Tibial nerve (tissue), 4 donors: Measurements from ENCODE around the gene LDHB. TPM values are rescaled to one million over a fixed set of nuclear protein-coding genes. Genes with fewer than 3 reads are reported as not detected.

Source experiments
- DNase-seq, 2 donors: peaks; one replicate each; pipeline ENCODE4 v3.0.0-alpha.2; 2019; ENCODE audit warnings: low spot score in 2 of 2
- H3K27ac ChIP-seq, 4 donors: fragments of 200-600 bp; sonication (generic) in 3 of 4; one replicate each; pipeline ENCODE4 v1.5.1; 2017 to 2019; ENCODE audit warnings: mild to moderate bottlenecking in 1 of 4
- H3K27me3 ChIP-seq, 2 donors: fragments of 200-600 bp; sonication (generic) in 1 of 2; one replicate each; pipeline versions ENCODE4 v1.5.1 to v1.6.0; 2017 to 2019
- H3K36me3 ChIP-seq, 3 donors: fragments of 200-600 bp; sonication (generic); one replicate each; pipeline ENCODE4 v1.5.1; 2018 to 2019
- H3K4me1 ChIP-seq, 4 donors: fragments of 200-600 bp; sonication (generic) in 3 of 4; one replicate each; pipeline ENCODE4 v1.5.1; 2017 to 2019
- H3K4me3 ChIP-seq, 4 donors: fragments of 200-600 bp; sonication (generic) in 3 of 4; one replicate each; pipeline ENCODE4 v1.5.1; 2017 to 2019; ENCODE audit warnings: mild to moderate bottlenecking in 1 of 4, moderate library complexity in 1 of 4
- H3K9me3 ChIP-seq, 4 donors: fragments of 200-600 bp; sonication (generic) in 3 of 4; one replicate each; pipeline ENCODE4 v1.5.1; 2017 to 2019
- CTCF ChIP-seq, 5 experiments: fragments of 200-600 bp in 3 of 5; fragments of 450-650 bp in 2 of 5; sonication (generic) in 3 of 5; IDR thresholded peaks; one replicate each; pipeline ENCODE4 v1.5.1; 2016 to 2019; ENCODE audit warnings: antibody characterized with exemption in 5 of 5, mild to moderate bottlenecking in 3 of 5, moderate library complexity in 2 of 5
- EP300 ChIP-seq, 2 donors: sonication (generic); formaldehyde crosslinking; IDR thresholded peaks; one replicate each; pipeline ENCODE4 v1.6.1; 2017; ENCODE audit warnings: antibody characterized with exemption in 2 of 2, mild to moderate bottlenecking in 1 of 2
- POLR2A ChIP-seq, 2 donors: fragments of 450-650 bp; IDR thresholded peaks; one replicate each; pipeline ENCODE4 v1.6.1; 2017; ENCODE audit warnings: antibody characterized with exemption in 2 of 2, mild to moderate bottlenecking in 2 of 2, moderate library complexity in 2 of 2
- WGBS, 2 donors: methylation state at CpG; one replicate each; pipeline ENCODE4 v1.1.5; 2018; 5-methylcytosine and 5-hydroxymethylcytosine counted together
- total RNA-seq, 4 donors: library from RNA; depleted of rRNA; stranded (reverse); fragments of >200 nt; gene quantifications; one replicate each; pipeline ENCODE4 v1.1.0, GENCODE V29; 2016

The LDHB gene
- total RNA-seq, 4 donors from 2014 or later, result 214 to 283 (median 247) TPM

GRCh38 chr12:21618566-21618965 is 39.1 kb downstream of the LDHB start:
- Histone ChIP-seq H3K4me1 (peaks cover 0 to 8% (median 4%) of the 10 kb centered on the region in 4 donors), H3K27ac (no peak overlapping the region), H3K9me3 (peaks cover 0 to 6% (median 0%) of the 10 kb centered on the region in 4 donors), H3K36me3 (no peaks in the 10 kb centered on the region), H3K4me3 (no peak overlapping the region), H3K27me3 (no peaks in the 10 kb centered on the region)
- DNase-seq, result no peak
- TF ChIP-seq CTCF (IDR thresholded peaks at IDR 0.05) (no peak), EP300 (IDR thresholded peaks at IDR 0.05) (no peak), POLR2A (IDR thresholded peaks at IDR 0.05) (no peak)

- Histone ChIP-seq H3K9me3 (peaks cover 0 to 6% (median 0%) of the 10 kb centered on the region in 4 donors), H3K4me3 (no peak overlapping the region), H3K36me3 (no peaks in the 10 kb centered on the region), H3K27me3 (no peaks in the 10 kb centered on the region), H3K4me1 (peaks cover 0 to 8% (median 4%) of the 10 kb centered on the region in 4 donors), H3K27ac (no peak overlapping the region)
- no peak for DNase-seq
- WGBS, 2 donors, result 91 to 92% methylated on average over 3 of the region's 3 CpGs
- TF ChIP-seq POLR2A (IDR thresholded peaks at IDR 0.05) (no peak), CTCF (IDR thresholded peaks at IDR 0.05) (no peak), EP300 (IDR thresholded peaks at IDR 0.05) (no peak)
Observed at GRCh38 chr12:21617030-21617429, 40.6 kb downstream of the LDHB start.

- Histone ChIP-seq H3K4me3 (no peak overlapping the region), H3K4me1 (peaks cover 0 to 8% (median 4%) of the 10 kb centered on the region in 4 donors), H3K27me3 (no peaks in the 10 kb centered on the region), H3K36me3 (no peaks in the 10 kb centered on the region), H3K9me3 (no peaks in the 10 kb centered on the region), H3K27ac (no peak overlapping the region)
- TF ChIP-seq CTCF (IDR thresholded peaks at IDR 0.05) (no peak), EP300 (IDR thresholded peaks at IDR 0.05) (no peak), POLR2A (IDR thresholded peaks at IDR 0.05) (no peak)
- 47 to 59% methylated on average over 1 of the region's 1 CpG for WGBS, 2 donors
- no peak for DNase-seq
Observed at GRCh38 chr12:21615431-21615830, 42.2 kb downstream of the LDHB start.

- no peaks in the 10 kb centered on the region for H3K9me3 ChIP-seq
Observed at GRCh38 chr12:21614506-21614905, 43.1 kb downstream of the LDHB start.

GRCh38 chr12:21613931-21614330 is 43.7 kb downstream of the LDHB start:
- DNase-seq, result no peak
- no peak overlapping the region for H3K4me3 ChIP-seq
- H3K4me1 ChIP-seq, result peaks cover 0 to 8% (median 4%) of the 10 kb centered on the region in 4 donors
- no peaks in the 10 kb centered on the region for H3K27me3 ChIP-seq
- H3K36me3 ChIP-seq, result no peaks in the 10 kb centered on the region
- TF ChIP-seq CTCF (IDR thresholded peaks at IDR 0.05) (no peak), POLR2A (IDR thresholded peaks at IDR 0.05) (no peak)
- no peak overlapping the region for H3K27ac ChIP-seq
- H3K9me3 ChIP-seq, result no peaks in the 10 kb centered on the region
- WGBS, 2 donors, result 53 to 56% methylated on average over 2 of the region's 2 CpGs

More at GRCh38 chr12:21614506-21614905, 43.1 kb downstream of the LDHB start:
- Histone ChIP-seq H3K36me3 (no peaks in the 10 kb centered on the region), H3K27me3 (no peaks in the 10 kb centered on the region), H3K27ac (no peak overlapping the region), H3K4me1 (peaks cover 0 to 8% (median 4%) of the 10 kb centered on the region in 4 donors), H3K4me3 (no peak overlapping the region)
- WGBS, 2 donors, result 92 to 93% methylated on average over 2 of the region's 2 CpGs
- no peak for TF ChIP-seq POLR2A (IDR thresholded peaks at IDR 0.05)
- TF ChIP-seq EP300 (IDR thresholded peaks at IDR 0.05), result no peak
- no peak for TF ChIP-seq CTCF (IDR thresholded peaks at IDR 0.05)
- DNase-seq, result no peak
